ENCODE results near the gene SLC2A1.

Gene SLC2A1

GRCh38 chr1:42946120-42946898 lies 12.4 kb downstream of the SLC2A1 start:
- ChIA-PET POLR2A (interaction anchor here (0.6 kb wide), 1 partner anchor 180 kb away, joined by 6 read pairs; no protein-coding TSS in a partner anchor), CTCF (interaction anchor here (1.2 to 2.2 kb wide), 5 partner anchors 10 to 163 kb away, joined by 3 to 7 read pairs (median 5); no protein-coding TSS in a partner anchor)
- TF ChIP-seq, protein P1, sequence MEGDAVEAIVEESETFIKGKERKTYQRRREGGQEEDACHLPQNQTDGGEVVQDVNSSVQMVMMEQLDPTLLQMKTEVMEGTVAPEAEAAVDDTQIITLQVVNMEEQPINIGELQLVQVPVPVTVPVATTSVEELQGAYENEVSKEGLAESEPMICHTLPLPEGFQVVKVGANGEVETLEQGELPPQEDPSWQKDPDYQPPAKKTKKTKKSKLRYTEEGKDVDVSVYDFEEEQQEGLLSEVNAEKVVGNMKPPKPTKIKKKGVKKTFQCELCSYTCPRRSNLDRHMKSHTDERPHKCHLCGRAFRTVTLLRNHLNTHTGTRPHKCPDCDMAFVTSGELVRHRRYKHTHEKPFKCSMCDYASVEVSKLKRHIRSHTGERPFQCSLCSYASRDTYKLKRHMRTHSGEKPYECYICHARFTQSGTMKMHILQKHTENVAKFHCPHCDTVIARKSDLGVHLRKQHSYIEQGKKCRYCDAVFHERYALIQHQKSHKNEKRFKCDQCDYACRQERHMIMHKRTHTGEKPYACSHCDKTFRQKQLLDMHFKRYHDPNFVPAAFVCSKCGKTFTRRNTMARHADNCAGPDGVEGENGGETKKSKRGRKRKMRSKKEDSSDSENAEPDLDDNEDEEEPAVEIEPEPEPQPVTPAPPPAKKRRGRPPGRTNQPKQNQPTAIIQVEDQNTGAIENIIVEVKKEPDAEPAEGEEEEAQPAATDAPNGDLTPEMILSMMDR (IDR thresholded peaks at IDR 0.05; ENCODE audit: control extremely low read depth, extremely low read depth, low read depth, missing control alignments) = no peak

DNA sequence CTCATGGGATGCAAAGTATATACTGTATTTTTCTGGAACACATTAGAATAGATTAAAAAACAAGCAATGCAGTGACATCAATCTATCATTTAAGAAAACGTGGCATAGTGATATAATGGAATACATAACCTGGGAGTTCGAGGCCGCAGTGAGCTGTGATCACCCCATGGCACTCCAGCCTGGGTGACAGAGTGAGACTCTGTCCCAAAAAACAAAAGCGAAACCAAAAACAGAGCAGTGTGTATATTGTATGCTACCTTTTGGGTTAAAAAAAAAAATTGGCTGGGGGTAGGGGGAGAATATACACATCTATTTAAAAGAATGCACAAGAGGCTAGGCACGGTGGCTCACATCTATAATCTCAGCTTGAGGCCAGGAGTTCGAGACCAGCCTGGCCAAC lies 13.5 kb downstream of the SLC2A1 start:
- no peak for DNase-seq (ENCODE audit: extremely low spot score)
- TF ChIP-seq, protein P1 (IDR thresholded peaks at IDR 0.05; ENCODE audit: control extremely low read depth, extremely low read depth, low read depth, missing control alignments) = no peak
- CTCF ChIA-PET = interaction anchor here (0.8 to 1.6 kb wide), 2 partner anchors 9 to 110 kb away, joined by 3 to 6 read pairs; no protein-coding TSS in a partner anchor
- POLR2A ChIA-PET = interaction anchor here (1.7 kb wide), 1 partner anchor 8 kb away, joined by 13 read pairs; no protein-coding TSS in a partner anchor

More at GRCh38 chr1:42946120-42946898, 12.4 kb downstream of the SLC2A1 start:
- no peak for DNase-seq (ENCODE audit: extremely low spot score)

- ChIA-PET CTCF (interaction anchor here (0.8 to 1.7 kb wide), 4 partner anchors 9 to 109 kb away, joined by 3 to 6 read pairs (median 6); no protein-coding TSS in a partner anchor), POLR2A (interaction anchor here (0.6 to 1.7 kb wide), 2 partner anchors 8 to 11 kb away, joined by 3 to 13 read pairs; no protein-coding TSS in a partner anchor)
- TF ChIP-seq, protein P1 (IDR thresholded peaks at IDR 0.05; ENCODE audit: control extremely low read depth, extremely low read depth, low read depth, missing control alignments) = no peak
- no peak for DNase-seq (ENCODE audit: extremely low spot score)
Observed at GRCh38 chr1:42944246-42944928, 14.3 kb downstream of the SLC2A1 start.

DNA sequence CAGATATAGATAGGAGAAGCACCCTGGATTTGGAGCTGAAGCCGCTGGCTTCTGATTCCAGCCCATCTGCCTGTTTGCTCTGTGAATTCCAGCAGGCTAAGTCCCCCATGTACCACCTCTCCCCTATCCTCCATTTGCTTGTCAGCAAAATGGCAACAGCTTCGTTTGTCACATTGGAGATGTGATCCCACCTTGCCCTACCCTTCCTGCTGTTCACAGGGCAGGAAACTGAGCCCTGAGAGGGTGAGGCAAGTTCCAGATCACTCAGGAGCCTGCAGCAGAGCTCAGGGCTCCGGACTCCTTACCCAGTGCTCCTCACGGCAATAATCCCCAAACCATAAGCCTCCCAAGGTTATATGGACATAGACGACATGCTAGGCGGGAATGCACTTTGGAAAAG lies 14.9 kb downstream of the SLC2A1 start:
- POLR2A ChIA-PET = interaction anchor here (0.6 to 1.7 kb wide), 2 partner anchors 9 to 11 kb away, joined by 3 to 13 read pairs; no protein-coding TSS in a partner anchor
- no peak for DNase-seq (ENCODE audit: extremely low spot score)
- TF ChIP-seq, protein P1 (IDR thresholded peaks at IDR 0.05; ENCODE audit: control extremely low read depth, extremely low read depth, low read depth, missing control alignments) = no peak
- CTCF ChIA-PET = interaction anchor here (1.6 to 3.0 kb wide), 4 partner anchors 8 to 21 kb away, joined by 5 to 9 read pairs (median 6); no protein-coding TSS in a partner anchor

DNA sequence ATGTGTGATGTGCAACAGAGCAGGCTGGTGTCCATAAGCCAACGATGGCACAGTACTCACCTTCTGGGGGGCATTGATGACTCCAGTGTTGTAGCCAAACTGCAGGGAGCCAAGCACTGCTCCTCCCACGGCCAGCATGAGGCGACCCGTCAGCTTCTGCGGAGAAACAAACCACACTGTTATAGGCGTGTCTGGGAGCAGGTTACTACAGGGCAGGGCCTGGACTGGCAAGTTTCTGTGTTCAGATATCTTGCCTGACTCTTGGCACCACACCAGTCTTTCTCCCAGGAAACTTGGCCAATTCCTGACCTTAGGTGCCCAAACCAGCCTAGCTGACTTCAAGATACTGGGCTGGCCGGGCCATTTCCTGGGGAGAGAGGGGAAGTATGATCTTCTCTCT lies 15.5 kb downstream of the SLC2A1 start:
- TF ChIP-seq, protein P1 (IDR thresholded peaks at IDR 0.05; ENCODE audit: control extremely low read depth, extremely low read depth, low read depth, missing control alignments) = no peak
- POLR2A ChIA-PET = interaction anchor here (1.7 kb wide), 1 partner anchor 10 kb away, joined by 13 read pairs; no protein-coding TSS in a partner anchor
- CTCF ChIA-PET = interaction anchor here (1.6 to 3.0 kb wide), 3 partner anchors 10 to 20 kb away, joined by 5 to 9 read pairs (median 6); no protein-coding TSS in a partner anchor
- DNase-seq (ENCODE audit: extremely low spot score) = no peak

- TF ChIP-seq, protein P1 (IDR thresholded peaks at IDR 0.05; ENCODE audit: control extremely low read depth, extremely low read depth, low read depth, missing control alignments) = no peak
- no peak for DNase-seq (ENCODE audit: extremely low spot score)
- POLR2A ChIA-PET = interaction anchor here (0.6 to 1.4 kb wide), 3 partner anchors 10 to 719 kb away, joined by 3 read pairs; no protein-coding TSS in a partner anchor
- CTCF ChIA-PET = interaction anchor here (1.5 to 3.0 kb wide), 3 partner anchors 16 to 20 kb away, joined by 5 to 9 read pairs (median 6); no protein-coding TSS in a partner anchor
Observed at GRCh38 chr1:42942444-42942843, 16.2 kb downstream of the SLC2A1 start.

Measured in GM10248 (cell line).